GM12873 (cell line): Measurements from ENCODE around the gene CZIB.

ENCODE experiments used
- TF ChIP-seq, protein P1 (sequence below): IDR thresholded peaks from 2 replicates; pipeline ENCODE4 v1.5.1; 2012; ENCODE audit warnings: low read depth, mild to moderate bottlenecking, moderate library complexity, low read length, control low read depth; ENCODE audit not compliant: insufficient read depth; ENCODE audit errors: missing control alignments

The CZIB gene

GRCh38 chr1:53183095-53183990 is 37.1 kb downstream of the CZIB start:
- TF ChIP-seq, protein P1, sequence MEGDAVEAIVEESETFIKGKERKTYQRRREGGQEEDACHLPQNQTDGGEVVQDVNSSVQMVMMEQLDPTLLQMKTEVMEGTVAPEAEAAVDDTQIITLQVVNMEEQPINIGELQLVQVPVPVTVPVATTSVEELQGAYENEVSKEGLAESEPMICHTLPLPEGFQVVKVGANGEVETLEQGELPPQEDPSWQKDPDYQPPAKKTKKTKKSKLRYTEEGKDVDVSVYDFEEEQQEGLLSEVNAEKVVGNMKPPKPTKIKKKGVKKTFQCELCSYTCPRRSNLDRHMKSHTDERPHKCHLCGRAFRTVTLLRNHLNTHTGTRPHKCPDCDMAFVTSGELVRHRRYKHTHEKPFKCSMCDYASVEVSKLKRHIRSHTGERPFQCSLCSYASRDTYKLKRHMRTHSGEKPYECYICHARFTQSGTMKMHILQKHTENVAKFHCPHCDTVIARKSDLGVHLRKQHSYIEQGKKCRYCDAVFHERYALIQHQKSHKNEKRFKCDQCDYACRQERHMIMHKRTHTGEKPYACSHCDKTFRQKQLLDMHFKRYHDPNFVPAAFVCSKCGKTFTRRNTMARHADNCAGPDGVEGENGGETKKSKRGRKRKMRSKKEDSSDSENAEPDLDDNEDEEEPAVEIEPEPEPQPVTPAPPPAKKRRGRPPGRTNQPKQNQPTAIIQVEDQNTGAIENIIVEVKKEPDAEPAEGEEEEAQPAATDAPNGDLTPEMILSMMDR: no peak

DNA sequence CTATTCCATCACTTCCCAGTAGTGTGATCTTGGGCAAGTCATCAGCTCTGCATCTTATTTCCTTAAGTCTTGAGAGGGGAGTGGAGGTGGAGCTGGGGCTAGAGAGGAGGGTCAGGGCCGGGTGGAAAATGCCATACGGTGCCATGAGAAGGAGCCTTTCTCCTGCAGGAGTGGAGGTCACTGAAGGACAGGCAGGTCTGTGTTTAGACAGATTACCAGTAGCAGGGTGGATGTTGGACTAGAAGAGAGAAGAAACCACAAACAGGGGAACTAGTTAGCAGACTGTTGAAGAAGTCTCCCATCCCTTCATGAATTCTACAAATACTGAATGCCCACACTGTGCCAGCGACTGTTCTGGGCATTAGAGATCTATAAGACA is 37.7 kb downstream of the CZIB start:
- TF ChIP-seq, protein P1: no peak

- TF ChIP-seq, protein P1: peak; percentile 87
Measured at GRCh38 chr1:53182111-53182593, 38.3 kb downstream of the CZIB start.

GRCh38 chr1:53180951-53181350 is 39.5 kb downstream of the CZIB start:
- TF ChIP-seq, protein P1: no peak

DNA sequence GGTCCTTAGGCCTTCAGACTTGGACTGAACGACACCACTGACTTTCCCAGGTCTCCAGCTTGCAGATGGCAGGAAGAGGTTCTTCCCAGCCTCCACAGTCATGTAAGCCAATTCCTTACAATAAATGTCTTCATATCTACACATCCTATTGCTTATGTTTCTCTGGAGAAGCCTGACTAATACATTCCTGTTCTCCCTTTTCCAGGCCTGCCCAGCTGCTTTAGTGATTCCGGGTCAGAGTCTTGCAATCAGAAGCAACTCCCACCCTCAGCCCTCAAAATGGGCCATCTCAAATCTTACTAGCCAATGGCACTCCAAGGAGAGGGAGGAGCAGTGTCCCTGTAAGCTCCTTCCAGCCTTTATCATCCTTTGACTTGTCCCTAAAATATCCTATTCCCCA is 40.2 kb downstream of the CZIB start:
- TF ChIP-seq, protein P1: no peak

GRCh38 chr1:53176452-53177208 is 43.8 kb downstream of the CZIB start:
- TF ChIP-seq, protein P1: no peak
